OCI-LY3 (cell line): ENCODE data around the gene PLPP2.

Experiments
- H2AFZ ChIP-seq: fragments of 200-600, 300-600 bp; shearing (Covaris generic); 2 replicates; pipeline ENCODE4 v1.6.0; 2014; ENCODE audit warnings: antibody characterized with exemption, low read depth, low read length
- H3K27ac ChIP-seq: fragments of 200-600, 300-600 bp; sonication (generic); 2 replicates; pipeline ENCODE4 v1.5.1; 2014; ENCODE audit warnings: mild to moderate bottlenecking, low read length, moderate library complexity, mixed read lengths
- H3K27me3 ChIP-seq: fragments of 200-600, 300-600 bp; sonication (generic); 2 replicates; pipeline ENCODE4 v1.6.1; 2014; ENCODE audit warnings: low read depth, low read length, mixed read lengths
- H3K36me3 ChIP-seq: fragments of 200-600, 300-600 bp; sonication (generic); replicated peaks from 2 replicates; pipeline ENCODE3; 2014; ENCODE audit warnings: low read depth, low read length, mixed read lengths
- H3K4me1 ChIP-seq: fragments of 300-600, 200-600 bp; sonication (generic); 2 replicates; pipeline ENCODE4 v1.6.1; 2014; ENCODE audit warnings: low read length, mixed read lengths
- H3K4me2 ChIP-seq: fragments of 200-600, 300-600 bp; sonication (generic); 2 replicates; pipeline ENCODE4 v1.6.1; 2014; ENCODE audit warnings: low read length, mixed read lengths
- H3K4me3 ChIP-seq: fragments of 300-600, 200-600 bp; sonication (generic); 2 replicates; pipeline ENCODE4 v1.5.1; 2014; ENCODE audit warnings: antibody characterized with exemption, mild to moderate bottlenecking, low read length, moderate library complexity
- H3K79me2 ChIP-seq: fragments of 300-600, 200-600 bp; shearing (Covaris generic); 2 replicates; pipeline ENCODE4 v1.6.1; 2014; ENCODE audit warnings: mild to moderate bottlenecking, low read length, mixed read lengths
- H3K9ac ChIP-seq: fragments of 300-600, 200-600 bp; shearing (Covaris generic); 2 replicates; pipeline ENCODE4 v1.6.0; 2014; ENCODE audit warnings: mild to moderate bottlenecking, low read length, moderate library complexity
- H3K9me3 ChIP-seq: fragments of 200-600, 300-600 bp; shearing (Covaris generic); 2 replicates; pipeline ENCODE4 v1.6.1; 2014; ENCODE audit warnings: low read length, mixed read lengths; ENCODE audit not compliant: insufficient read depth
- H4K20me1 ChIP-seq: fragments of 200-600, 300-600 bp; sonication (generic); 2 replicates; pipeline ENCODE4 v1.6.1; 2016; ENCODE audit warnings: low read length, mixed read lengths; ENCODE audit not compliant: insufficient read depth
- EZH2phosphoT487 ChIP-seq: fragments of 200-600 bp; shearing (Covaris generic); IDR thresholded peaks from 2 replicates; pipeline ENCODE4 v1.6.1; 2018; ENCODE audit warnings: antibody characterized with exemption, mixed run types, low read depth
- TF ChIP-seq, protein P1 (sequence below): fragments of 200-600, 300-600 bp; sonication (generic); IDR thresholded peaks from 2 replicates; pipeline ENCODE4 v1.5.1; 2014; ENCODE audit warnings: antibody characterized with exemption, low read length, low read depth

Gene PLPP2

DNA sequence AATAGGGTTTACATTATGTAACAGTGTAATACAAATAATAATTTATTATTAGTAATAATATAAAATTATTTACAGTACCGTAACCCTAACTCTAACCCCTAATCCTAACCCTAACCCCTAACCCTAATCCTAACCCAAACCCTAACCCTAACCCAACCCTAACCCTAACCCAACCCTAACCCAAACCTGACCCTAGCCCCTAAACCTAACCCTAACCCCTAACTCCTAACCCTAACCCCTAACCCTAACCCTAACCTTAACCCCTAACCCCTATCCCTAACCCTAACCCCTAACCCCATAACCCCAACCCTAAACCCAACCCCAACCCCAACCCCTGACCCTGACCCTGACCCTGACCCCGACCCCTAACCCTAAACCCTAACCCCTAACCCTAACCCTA, 45.7 kb downstream of the PLPP2 start:
- H3K27me3 ChIP-seq, result no peaks in the 10 kb centered on the region

More for the DNA sequence above, 45.7 kb downstream of the PLPP2 start:
- no peak overlapping the region for H3K27ac ChIP-seq
- no peaks in the 10 kb centered on the region for H3K79me2 ChIP-seq
- no peak overlapping the region for H3K9ac ChIP-seq
- no peaks in the 10 kb centered on the region for H3K9me3 ChIP-seq
- TF ChIP-seq, protein P1, sequence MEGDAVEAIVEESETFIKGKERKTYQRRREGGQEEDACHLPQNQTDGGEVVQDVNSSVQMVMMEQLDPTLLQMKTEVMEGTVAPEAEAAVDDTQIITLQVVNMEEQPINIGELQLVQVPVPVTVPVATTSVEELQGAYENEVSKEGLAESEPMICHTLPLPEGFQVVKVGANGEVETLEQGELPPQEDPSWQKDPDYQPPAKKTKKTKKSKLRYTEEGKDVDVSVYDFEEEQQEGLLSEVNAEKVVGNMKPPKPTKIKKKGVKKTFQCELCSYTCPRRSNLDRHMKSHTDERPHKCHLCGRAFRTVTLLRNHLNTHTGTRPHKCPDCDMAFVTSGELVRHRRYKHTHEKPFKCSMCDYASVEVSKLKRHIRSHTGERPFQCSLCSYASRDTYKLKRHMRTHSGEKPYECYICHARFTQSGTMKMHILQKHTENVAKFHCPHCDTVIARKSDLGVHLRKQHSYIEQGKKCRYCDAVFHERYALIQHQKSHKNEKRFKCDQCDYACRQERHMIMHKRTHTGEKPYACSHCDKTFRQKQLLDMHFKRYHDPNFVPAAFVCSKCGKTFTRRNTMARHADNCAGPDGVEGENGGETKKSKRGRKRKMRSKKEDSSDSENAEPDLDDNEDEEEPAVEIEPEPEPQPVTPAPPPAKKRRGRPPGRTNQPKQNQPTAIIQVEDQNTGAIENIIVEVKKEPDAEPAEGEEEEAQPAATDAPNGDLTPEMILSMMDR, result no peak
- TF ChIP-seq EZH2phosphoT487, result no peak
- no peaks in the 10 kb centered on the region for H3K36me3 ChIP-seq
- no peak overlapping the region for H3K4me2 ChIP-seq
- H4K20me1 ChIP-seq, result no peaks in the 10 kb centered on the region
- no peak overlapping the region for H3K4me3 ChIP-seq
- no peaks in the 10 kb centered on the region for H3K4me1 ChIP-seq
- no peak overlapping the region for H2AFZ ChIP-seq
